NCI-H2227 (cell line): Measurements from ENCODE around the gene WARS2.

Source experiments
- DNase-seq: peaks from one replicate; lab custom pipeline; 2025; ENCODE audit not compliant: unreplicated experiment; lab: John Stamatoyannopoulos, UW

Gene WARS2

DNA sequence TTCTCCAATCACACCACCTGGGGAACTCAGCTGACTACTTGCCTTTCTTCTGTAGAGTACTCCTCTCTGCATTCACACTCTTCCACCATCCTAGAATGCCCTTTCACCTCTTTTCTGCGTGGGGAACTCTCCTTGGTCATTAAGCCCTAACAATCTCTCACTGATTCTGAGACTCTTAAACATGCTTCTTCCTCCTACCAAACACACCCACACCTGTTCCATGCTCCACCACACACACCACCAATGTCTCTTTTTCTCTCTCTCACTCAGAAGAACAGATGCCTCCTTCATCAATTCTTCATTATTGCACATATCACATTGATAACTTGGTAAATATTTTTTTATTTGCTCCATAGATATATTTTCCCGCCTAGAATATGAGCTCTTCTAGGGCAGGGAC is 53.6 kb downstream of the WARS2 start:
- DNase-seq, result no peak

DNA sequence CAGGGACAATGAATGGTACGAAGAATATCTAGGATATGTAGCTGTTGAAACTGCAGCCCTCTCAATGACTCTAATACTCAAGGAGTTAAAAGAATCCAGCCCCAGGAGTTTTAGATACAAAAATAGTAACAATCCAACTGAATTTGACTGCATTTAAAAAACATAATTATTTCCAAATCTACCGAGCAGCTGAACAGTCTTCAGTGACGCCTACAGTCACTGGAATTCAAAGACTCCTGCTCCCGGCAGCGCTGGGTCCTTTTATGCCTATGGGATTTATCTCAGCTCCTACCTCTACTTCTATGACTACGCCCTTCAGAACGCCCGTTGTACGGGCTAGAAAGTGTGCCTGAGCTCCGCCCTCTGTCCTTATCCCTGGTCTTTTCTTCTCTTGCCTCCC is 55.7 kb downstream of the WARS2 start:
- no peak for DNase-seq

DNA sequence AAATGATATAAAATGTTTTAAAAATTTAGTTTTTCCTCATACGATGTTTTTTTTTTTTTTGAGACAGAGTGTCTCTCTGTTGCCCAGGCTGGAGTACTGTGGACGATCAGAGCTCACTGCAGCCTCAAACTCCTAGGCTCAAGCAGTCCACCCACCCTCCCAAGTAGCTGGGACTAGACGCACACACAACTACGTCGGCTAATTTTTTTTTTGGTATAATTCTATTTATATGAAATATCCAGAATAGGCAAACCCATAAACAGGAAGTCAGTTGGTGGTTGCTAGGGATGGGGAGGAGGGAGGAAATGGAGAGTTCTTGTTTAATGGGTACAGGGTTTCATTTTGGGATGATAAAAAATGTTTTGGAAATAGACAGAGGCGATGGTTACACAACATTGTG is 56.5 kb downstream of the WARS2 start:
- DNase-seq, result no peak

DNA sequence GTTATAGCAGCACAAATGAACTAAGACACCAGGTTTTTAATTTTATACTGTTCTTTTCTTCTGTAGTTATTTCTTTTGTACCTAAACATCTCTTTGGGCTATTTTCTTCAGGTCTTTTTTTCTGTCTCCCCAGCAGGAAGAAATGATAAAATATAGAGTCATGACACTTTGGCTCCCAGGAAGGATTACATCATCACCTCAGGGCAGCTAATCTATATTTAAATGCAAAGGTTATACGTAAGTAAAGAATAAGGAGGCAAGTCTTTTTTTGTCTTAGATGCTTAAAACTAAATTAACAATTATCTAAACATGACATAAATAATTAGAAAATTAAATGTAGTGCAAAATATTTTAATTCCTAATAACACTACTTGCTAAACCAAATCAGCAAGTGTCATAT is 57.0 kb downstream of the WARS2 start:
- no peak for DNase-seq

DNA sequence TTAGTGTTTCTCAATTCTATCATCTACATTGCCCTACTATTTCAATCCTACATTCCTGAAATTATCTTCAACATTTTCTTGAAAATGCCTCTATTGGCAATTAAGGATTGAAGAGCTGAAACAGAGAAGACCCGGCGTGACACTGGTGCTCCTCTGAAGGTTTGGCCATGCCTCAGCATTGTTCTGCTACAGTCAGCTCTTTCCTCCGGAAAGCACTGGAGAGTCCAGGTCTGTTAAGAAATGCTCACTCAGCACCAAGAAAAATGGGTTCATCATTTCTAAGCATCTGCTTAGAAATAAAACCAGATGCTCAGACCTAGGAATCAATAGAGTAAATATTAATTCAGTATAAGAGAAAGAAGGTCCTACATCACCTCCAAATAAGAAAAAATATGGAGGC is 58.8 kb downstream of the WARS2 start:
- DNase-seq, result no peak

DNA sequence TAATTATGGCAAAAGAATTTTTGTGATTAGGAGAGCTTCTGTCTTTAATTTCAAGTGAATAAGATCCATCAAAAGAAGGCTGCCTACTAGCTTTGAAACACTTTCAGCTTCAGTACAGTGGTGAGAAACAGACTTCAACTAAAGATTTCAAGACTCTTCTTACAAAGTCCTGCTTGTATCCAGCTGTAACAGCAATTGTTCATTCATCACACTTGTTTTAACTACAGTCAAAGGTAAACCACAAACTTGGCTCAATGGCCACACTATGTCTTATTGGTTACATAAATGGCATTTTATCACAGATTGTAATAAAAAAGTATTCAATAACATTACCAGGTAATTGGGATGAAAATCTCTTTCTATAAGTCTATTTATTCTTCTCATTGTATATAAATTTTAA is 59.2 kb downstream of the WARS2 start:
- no peak for DNase-seq

DNA sequence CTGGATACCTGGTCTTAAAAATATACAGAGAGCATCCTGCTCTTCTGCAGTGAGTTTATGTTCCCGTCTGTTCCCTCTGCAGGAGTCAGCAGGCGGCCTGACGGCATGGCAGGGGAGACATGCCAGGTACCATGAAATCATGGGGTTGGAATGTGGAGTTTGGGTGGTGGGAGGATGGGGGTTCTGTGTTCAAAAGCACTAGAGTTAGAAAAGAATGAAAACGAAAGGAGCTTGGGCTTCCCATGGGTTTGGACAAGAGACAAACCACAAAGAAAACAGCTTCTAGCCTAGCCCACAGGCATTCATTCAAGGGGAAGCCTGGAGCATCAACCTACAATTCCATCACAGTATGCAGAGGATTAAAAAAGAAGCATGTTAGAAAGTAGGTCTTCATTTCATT is 59.9 kb downstream of the WARS2 start:
- no peak for DNase-seq

DNA sequence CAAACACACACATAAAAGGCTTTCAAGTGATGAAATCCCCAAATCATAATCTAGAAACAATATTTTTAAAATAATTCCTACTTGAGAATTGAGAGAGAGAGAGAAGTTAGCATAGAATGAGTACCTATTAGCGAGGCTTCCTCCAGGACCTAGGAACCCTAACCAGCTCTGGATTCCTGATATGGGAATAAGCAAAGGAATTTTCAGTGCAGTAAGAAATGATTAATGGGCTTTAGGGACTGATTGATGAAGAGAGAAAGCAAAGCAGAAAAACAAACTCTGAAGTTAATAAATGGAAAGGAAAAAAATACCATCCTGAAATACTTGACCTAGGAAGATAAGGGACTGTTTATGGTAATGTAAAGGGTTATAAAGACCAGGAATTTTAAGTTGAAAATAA is 60.6 kb downstream of the WARS2 start:
- no peak for DNase-seq

DNA sequence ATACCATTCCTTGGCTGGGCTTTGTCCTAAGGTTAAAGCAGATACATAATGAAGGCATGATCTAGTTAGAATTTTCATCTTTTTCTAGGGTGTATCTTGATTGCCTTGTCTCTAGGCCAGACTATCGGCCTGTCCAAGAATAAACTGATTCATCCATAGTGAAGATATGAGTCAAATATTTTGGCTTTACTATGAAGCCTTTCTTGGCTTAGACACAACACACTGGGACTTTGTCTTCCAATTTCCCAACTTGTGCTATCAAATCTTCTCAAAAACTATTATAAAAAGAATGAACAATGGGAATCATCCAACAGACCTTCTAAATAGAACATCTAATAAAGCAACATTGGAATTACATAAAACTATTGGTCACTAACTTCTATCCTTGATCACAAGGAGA is 64.8 kb downstream of the WARS2 start:
- no peak for DNase-seq

DNA sequence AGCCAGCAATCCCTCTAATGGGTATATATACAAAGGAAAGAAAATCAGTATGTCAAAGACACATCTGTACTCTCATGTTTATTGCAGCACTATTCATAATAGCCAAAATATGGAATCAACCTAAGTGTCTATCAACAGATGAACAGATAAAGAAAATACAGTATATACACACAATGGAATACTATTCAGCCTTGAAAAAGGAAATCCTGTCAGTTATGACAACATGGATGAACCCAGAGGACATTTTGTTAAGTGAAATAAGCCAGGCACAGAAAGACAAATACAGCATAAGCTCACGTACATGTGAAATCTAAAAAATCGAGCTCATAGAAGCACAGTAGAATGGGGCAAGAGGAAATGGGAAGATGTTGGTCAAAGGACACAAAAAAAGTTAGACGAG is 69.1 kb downstream of the WARS2 start:
- DNase-seq, result no peak

DNA sequence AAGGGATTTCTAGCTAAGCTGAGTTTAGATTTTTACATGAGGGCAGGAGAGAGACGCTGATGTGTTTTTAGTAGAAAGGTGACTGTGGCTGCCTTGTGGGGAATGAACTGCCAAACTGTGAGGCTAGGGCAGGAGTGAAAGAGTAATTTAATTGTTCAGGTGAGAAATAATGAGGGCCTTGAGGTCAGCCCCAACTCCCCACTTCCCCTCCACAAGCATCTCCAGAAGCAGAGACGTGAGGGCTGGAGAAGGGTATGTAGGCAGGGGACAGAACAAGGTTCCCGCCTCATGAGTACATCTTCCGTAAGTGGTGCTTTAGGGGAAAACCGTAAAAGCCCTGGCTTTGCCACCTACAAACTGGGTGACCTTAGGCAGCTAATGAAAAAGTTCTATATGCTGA is 70.8 kb downstream of the WARS2 start:
- no peak for DNase-seq

DNA sequence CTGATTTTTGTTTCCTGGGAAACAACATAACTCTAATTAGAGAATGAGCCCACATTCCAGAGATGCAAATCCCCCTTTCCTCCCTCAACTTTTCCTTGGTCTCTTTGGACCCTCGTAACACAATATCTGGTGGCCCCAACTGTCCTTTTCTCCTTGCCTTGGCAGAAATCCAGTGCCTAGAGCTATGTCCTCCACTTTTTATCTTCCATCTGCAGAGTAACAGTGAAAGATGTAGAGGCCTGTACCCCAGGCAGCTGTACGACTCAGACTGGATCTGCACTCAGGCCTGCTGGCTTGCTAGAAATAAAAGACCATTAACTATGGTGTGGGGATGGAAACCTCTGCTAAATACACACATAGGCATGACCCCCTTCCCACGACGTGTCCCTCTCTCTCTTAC is 72.0 kb downstream of the WARS2 start:
- no peak for DNase-seq

DNA sequence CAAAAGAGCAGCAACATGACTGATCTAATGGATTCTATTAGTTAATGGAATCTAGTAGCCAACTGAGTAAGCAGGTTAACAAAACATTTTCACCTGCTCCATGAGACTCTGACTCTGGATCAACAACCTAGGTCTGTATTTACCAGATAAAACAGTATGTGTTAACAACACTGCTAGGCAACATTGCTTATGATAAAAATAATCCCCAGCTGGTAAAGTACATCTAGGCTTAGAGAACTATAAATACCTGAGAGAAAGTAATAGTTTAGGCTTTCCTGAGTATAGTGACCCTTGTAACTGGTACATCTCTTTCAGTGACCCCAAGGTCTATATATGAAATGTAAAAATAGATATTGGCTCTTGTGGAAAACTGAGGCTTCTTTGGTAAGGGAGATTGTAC is 78.8 kb downstream of the WARS2 start:
- DNase-seq, result no peak

DNA sequence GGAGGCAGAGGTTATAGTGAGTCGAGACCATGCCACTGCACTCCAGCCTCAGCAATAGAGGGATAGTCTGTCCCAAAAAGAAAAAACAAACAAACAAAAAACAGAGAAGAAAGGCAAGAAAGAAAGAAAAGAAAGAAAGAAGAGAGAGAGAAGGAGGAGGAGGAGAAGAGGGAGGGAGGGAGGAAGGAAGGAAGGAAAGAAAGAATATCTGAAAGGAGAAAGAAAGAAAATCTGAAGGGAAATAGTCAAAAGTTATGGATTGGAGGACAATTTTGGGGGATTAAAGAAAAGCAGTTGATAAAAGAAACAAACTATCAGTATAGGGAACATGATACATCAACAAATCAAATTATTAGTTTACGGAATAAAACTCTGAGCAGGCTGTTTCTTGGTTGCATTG is 84.9 kb downstream of the WARS2 start:
- no peak for DNase-seq

DNA sequence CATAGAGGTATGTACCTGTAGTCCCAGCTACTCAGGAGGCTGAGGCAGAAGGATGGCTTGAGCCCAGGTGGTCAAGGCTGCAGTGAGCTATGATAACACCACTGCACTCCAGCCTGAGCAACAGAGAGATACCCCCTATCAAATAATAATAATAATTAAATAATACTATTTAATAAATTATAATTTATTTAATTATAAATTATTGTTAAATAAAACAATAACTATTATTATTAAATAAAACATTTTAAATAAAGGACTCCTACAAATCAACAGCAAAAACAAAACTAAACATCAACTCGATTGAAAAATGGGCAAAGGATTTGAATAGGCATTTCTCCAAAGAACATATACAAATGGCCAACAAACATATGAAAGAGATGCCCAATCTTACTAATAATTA is 86.5 kb downstream of the WARS2 start:
- no peak for DNase-seq

DNA sequence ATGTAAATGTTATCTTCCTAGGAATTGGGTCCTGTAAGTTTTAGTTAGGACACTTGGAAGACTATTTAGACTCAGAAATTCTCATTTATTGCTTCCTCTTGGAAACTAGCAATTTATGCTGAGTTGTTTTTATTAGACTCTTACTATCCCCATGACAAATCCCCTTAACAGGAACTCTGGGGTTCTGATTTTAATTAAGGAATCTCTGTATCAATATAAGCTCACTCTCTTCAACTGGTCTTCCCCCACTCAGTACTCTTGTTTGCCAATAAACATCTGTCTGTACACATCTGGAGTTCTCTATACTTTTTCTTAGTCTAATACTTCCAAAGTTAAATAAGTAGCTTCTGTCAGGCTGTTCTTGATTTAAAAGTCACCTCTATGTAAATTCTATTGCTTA is 88.2 kb downstream of the WARS2 start:
- DNase-seq, result no peak

DNA sequence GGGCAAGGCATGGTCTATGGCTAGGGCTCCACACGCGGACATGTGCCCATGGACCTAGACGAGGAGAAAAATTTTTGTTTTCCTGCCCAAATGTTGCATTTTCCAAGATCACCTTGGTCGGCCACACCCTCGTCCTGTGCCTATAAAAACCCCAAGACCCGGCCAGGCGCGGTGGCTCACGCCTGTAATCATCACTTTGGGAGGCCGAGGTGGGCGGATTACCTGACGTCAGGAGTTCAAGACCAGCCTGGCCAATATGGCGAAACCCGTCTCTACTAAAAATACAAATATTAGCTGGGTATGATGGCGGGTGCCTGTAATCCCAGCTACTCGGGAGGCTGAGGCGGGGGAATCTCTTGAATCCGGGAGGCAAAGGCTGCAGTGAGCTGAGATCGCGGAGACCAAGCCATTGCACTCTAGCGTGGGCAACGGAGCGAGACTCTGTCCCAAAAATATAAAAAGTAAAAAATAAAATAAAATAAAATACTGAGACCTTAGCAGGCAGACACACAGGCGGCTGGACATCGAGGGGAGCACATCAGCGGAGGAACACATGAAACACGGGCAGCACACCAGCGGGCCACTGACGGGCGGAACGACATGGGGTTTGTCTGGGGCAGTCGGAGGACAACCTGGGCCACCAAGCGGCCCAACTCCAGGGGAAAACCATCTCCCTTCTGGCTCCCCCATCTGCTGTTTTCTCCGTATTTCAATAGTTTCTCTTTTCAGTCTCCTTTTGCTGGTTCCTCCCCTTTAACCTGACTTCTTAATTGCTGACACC is 91.6 kb downstream of the WARS2 start:
- no peak for DNase-seq

DNA sequence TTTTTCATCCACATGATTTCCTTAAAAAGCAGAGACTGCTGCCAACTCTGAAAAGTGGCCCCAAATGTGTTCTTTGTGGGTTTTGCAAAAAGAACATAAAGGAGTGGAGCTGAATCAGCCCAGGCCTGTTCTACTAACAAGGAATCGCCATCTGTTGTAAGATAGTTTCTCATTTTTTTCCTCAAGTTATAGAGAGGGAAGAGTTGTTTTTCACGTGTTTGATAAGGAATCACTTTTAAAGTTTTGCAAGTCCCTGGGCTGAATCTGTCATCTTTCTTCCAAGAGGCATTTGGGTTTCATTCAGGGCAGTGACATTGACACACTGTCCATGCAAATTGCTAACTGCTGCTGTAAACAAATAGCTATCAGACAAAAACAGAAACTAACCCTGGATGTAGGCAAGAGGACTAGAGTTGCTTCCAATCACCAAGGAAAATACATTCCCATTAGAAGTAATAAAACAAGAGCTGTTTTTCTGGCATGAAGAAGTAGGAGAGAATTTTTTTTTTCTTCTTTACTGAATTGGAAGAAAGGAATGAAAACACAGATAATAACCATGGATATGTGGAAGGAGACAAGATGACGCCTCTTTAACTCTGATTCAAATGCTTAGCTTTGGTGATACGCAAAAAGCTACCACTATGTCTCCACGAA is 93.5 kb downstream of the WARS2 start:
- DNase-seq, result no peak

DNA sequence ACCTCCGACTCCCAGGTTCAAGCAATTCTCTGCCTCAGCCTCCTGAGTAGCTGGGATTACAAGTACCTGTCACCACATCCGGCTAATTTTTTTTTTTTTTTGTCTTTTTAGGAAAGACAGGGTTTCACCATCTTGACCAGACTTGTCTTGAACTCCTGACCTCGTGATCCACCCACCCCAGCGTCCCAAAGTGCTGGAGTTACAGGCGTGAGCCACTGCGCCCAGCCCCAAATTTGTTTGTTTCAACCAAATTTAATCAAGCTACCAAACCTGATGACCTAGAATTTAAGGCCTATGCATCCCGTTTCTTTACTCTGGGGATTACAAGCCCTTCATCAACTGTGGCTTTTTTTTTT is 94.0 kb downstream of the WARS2 start:
- DNase-seq, result no peak

DNA sequence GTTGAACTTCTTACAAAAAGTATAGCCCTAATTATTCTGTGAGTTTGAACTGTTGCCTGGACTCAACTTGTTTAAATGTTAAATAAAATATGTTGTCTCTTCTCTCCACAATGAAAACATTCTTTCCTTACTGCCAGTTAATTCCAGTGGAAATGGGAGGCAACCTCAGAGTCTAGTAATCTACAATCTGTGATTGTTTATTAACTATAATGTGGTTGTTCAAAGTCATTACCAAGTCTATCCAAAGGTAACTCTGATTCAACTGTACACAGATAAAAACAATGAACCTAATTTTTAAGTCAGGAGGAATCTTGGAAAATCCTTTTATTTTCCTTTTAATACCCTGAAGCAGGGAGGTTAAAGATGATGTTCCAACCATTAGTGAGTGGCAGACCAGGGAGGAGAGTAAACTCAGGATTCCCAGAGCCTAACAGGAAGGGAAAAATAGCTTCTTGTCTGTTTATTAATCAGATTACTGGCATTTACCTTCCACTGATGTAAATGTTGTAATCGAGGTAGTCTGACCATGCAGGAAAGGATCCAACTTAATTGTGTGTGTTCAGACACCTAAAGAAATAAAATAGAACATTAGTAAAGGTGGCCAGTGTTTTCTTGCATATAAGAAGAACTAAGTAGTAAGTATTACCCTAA is 95.2 kb downstream of the WARS2 start:
- DNase-seq, result no peak

DNA sequence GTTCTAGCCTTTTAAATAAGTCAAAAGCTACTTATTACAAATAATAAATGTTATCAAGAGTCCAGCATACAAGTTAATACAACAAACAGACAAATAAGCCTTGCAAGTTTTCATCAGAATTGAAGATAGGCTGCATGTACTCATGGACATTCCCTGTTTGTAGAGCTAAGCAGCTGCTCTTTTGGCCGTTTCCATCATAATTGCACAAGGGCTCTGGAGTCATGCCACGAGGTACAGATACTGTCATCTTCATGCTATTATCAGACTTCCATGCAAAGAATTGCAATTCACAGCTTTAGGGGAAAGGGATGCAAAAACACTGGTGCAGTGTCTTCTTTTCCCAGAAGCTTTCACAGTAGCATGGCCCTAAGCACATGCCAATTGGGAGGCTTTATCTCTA is 99.5 kb downstream of the WARS2 start:
- no peak for DNase-seq

DNA sequence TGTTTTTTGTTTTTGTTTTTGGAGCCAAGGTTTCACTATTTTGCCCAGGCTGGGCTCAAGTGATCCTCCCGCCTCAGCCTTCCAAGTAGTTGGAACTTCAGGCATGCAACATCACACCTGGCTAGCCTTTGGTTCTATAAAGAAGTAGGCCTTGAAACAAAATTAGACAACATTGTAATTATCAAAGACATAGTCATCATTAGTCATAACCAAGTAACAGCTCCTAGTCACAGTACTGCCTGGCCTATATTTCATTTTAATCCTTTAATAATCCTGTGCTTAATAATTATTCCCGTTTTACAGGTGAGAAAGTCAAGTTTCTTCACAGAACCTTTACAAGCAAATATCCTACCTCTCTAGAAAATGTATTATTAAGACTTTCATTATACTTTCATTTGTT is 100.0 kb downstream of the WARS2 start:
- no peak for DNase-seq

DNA sequence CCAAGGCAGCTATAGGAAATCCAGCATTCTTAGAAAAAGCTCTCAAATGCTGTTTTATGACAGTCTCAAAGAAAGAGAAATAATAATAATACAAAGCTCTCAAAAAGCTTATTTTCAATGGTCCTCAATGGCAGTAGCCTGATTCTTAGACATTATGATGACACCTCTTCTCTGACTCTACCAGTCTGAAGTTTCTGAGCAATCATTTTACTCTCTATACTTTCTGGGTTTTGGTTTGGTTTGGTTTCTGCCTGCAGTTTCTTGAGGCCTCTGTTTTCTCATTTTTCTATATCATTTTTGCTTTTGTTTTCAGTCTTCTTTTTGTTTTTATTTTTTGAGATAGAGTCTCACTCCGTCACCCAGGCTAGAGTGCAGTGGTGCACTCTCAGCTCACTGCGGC is 102.1 kb downstream of the WARS2 start:
- no peak for DNase-seq
